Activated B cell treated with CpG ODN at 0.5 μM for 24 hours (primary cell): ENCODE measurements around the gene TUBB4A. TPM values are rescaled to one million over a fixed set of nuclear protein-coding genes. Genes with fewer than 3 reads are reported as not detected.

Experiments used
- ATAC-seq: fragments of 200-7000 bp; cut with Tn5 transposase; one replicate; pipeline ENCODE4 v1.10.0; 2021; ENCODE audit warnings: low read depth, mild to moderate bottlenecking, moderate library complexity
- CTCF ChIA-PET: fragments of 350-600 bp; sonication (Branson Sonifier 250); formaldehyde crosslinking; loops from one replicate; lab custom pipeline; 2021; ENCODE audit warnings: antibody characterized with exemption; lab: Charles Lee
- POLR2A ChIA-PET: fragments of 350-600 bp; sonication (Branson Sonifier 250); formaldehyde crosslinking; loops from one replicate; lab custom pipeline; 2021; ENCODE audit warnings: antibody characterized with exemption; lab: Charles Lee
- DNase-seq: peaks from one replicate; pipeline ENCODE4 v3.0.0; 2022
- H3K27ac Mint-ChIP-seq: one replicate; pipeline ENCODE4 v1.8.0; 2020; ENCODE audit warnings: mixed read lengths
- H3K27me3 Mint-ChIP-seq: one replicate; pipeline ENCODE4 v1.8.0; 2021; ENCODE audit warnings: mixed read lengths
- H3K36me3 Mint-ChIP-seq: one replicate; pipeline ENCODE4 v1.8.0; 2021; ENCODE audit warnings: low read depth, mixed read lengths
- H3K4me1 Mint-ChIP-seq: one replicate; pipeline ENCODE4 v1.8.0; 2021; ENCODE audit warnings: mixed read lengths
- H3K4me3 Mint-ChIP-seq: one replicate; pipeline ENCODE4 v1.8.0; 2020; ENCODE audit warnings: mild to moderate bottlenecking, mixed read lengths
- H3K9me3 Mint-ChIP-seq: one replicate; pipeline ENCODE4 v1.8.0; 2020; ENCODE audit warnings: mixed read lengths
- CTCF ChIP-seq: fragments of 200-600 bp; IDR thresholded peaks from one replicate; pipeline ENCODE4 v1.8.0; 2022; ENCODE audit warnings: antibody characterized with exemption, mild to moderate bottlenecking
- intact Hi-C: fragments of 100-400 bp; cut with micrococcal nuclease; formaldehyde crosslinking; loops from one replicate; pipeline ENCODE4 v1.15.1; 2024
- total RNA-seq: library from RNA; stranded (reverse); gene quantifications from 2 replicates; pipeline ENCODE4 v1.2.3, GENCODE V29; 2022

Gene TUBB4A
- total RNA-seq, 1 donor from 2014 or later: 13.2 TPM

- TF ChIP-seq CTCF: no peak
- peaks cover 6% of the 10 kb centered on the region for H3K4me1 Mint-ChIP-seq
- H3K27ac Mint-ChIP-seq: no peak overlapping the region
- ChIA-PET POLR2A (no interaction called here), CTCF (no interaction called here)
- no peaks in the 10 kb centered on the region for H3K27me3 Mint-ChIP-seq
- no peaks in the 10 kb centered on the region for H3K9me3 Mint-ChIP-seq
- H3K36me3 Mint-ChIP-seq: peaks cover 55% of the 10 kb centered on the region
- ATAC-seq (no peak), DNase-seq (no peak)
- intact Hi-C loops: no loop called here
- H3K4me3 Mint-ChIP-seq: no peak overlapping the region
Observed at GRCh38 chr19:6470173-6470572, 31.9 kb downstream of the TUBB4A start.

GRCh38 chr19:6467384-6467783 lies 34.7 kb downstream of the TUBB4A start:
- ChIA-PET POLR2A (interaction anchor here (0.6 to 1.2 kb wide), 4 partner anchors 14 to 1674 kb away, joined by 4 to 7 read pairs (median 6); partner anchors contain the start of gene DENND1C), CTCF (no interaction called here)
- intact Hi-C loops: no loop called here
- no peak for TF ChIP-seq CTCF
- no peaks in the 10 kb centered on the region for H3K9me3 Mint-ChIP-seq
- H3K4me3 Mint-ChIP-seq: no peak overlapping the region
- H3K4me1 Mint-ChIP-seq: peaks cover 18% of the 10 kb centered on the region
- H3K27me3 Mint-ChIP-seq: peaks cover 3% of the 10 kb centered on the region
- H3K36me3 Mint-ChIP-seq: peaks cover 40% of the 10 kb centered on the region
- no peak for ATAC-seq
- no peak for DNase-seq
- H3K27ac Mint-ChIP-seq: peak overlapping the region; percentile 32

- Mint-ChIP-seq H3K27ac (no peak overlapping the region), H3K4me3 (no peak overlapping the region), H3K27me3 (peaks cover 3% of the 10 kb centered on the region), H3K9me3 (no peaks in the 10 kb centered on the region), H3K4me1 (peaks cover 21% of the 10 kb centered on the region), H3K36me3 (peaks cover 37% of the 10 kb centered on the region)
- ChIA-PET POLR2A (interaction anchor here (0.6 to 1.8 kb wide), 6 partner anchors 14 to 1674 kb away, joined by 4 to 7 read pairs (median 6); partner anchors contain the start of genes DENND1C and KHSRP), CTCF (no interaction called here)
- intact Hi-C loops: no loop called here
- no peak for DNase-seq
- TF ChIP-seq CTCF: no peak
- no peak for ATAC-seq
Observed at GRCh38 chr19:6466526-6467248, 35.4 kb downstream of the TUBB4A start.

GRCh38 chr19:6465663-6466062 lies 36.4 kb downstream of the TUBB4A start:
- CTCF ChIA-PET: no interaction called here
- intact Hi-C loops: no loop called here
- Mint-ChIP-seq H3K4me1 (peaks cover 23% of the 10 kb centered on the region), H3K36me3 (peaks cover 28% of the 10 kb centered on the region), H3K9me3 (no peaks in the 10 kb centered on the region), H3K27me3 (peaks cover 3% of the 10 kb centered on the region), H3K4me3 (peak overlapping the region; percentile 73), H3K27ac (peak overlapping the region; percentile 51)
- POLR2A ChIA-PET: interaction anchor here (1.2 to 1.8 kb wide), 3 partner anchors 16 to 41 kb away, joined by 5 to 10 read pairs (median 7); partner anchors contain the start of genes DENND1C and KHSRP
- DNase-seq (no peak), ATAC-seq (no peak)
- TF ChIP-seq CTCF: no peak

GRCh38 chr19:6465006-6465405 lies 37.1 kb downstream of the TUBB4A start:
- peaks cover 26% of the 10 kb centered on the region for H3K36me3 Mint-ChIP-seq
- intact Hi-C loops: no loop called here
- peak overlapping the region; percentile 73 for H3K4me3 Mint-ChIP-seq
- no peak for DNase-seq
- H3K27ac Mint-ChIP-seq: peak overlapping the region; percentile 70
- no peak for ATAC-seq
- peaks cover 3% of the 10 kb centered on the region for H3K27me3 Mint-ChIP-seq
- ChIA-PET CTCF (interaction anchor here (1.3 kb wide), 1 partner anchor 17 kb away, joined by 3 read pairs; the partner anchor contains the start of gene DENND1C), POLR2A (interaction anchor here (0.8 to 1.8 kb wide), 4 partner anchors 17 to 72 kb away, joined by 5 to 10 read pairs (median 8); partner anchors contain the start of genes DENND1C and KHSRP)
- H3K9me3 Mint-ChIP-seq: no peaks in the 10 kb centered on the region
- peaks cover 27% of the 10 kb centered on the region for H3K4me1 Mint-ChIP-seq
- no peak for TF ChIP-seq CTCF
